Activated CD4-positive, CD25-positive, alpha-beta regulatory T cell (primary cell): Measurements from ENCODE around the gene TCHH.
"Not testable (repeated sequence)": the region's sequence is repeated elsewhere in the genome, so short reads cannot be mapped to it uniquely, and the experiment has no call there.

Experiments used
- DNase-seq, 4 experiments: peaks; one replicate each; lab custom pipeline; 2025; lab: John Stamatoyannopoulos, UW

Gene TCHH, protein sequence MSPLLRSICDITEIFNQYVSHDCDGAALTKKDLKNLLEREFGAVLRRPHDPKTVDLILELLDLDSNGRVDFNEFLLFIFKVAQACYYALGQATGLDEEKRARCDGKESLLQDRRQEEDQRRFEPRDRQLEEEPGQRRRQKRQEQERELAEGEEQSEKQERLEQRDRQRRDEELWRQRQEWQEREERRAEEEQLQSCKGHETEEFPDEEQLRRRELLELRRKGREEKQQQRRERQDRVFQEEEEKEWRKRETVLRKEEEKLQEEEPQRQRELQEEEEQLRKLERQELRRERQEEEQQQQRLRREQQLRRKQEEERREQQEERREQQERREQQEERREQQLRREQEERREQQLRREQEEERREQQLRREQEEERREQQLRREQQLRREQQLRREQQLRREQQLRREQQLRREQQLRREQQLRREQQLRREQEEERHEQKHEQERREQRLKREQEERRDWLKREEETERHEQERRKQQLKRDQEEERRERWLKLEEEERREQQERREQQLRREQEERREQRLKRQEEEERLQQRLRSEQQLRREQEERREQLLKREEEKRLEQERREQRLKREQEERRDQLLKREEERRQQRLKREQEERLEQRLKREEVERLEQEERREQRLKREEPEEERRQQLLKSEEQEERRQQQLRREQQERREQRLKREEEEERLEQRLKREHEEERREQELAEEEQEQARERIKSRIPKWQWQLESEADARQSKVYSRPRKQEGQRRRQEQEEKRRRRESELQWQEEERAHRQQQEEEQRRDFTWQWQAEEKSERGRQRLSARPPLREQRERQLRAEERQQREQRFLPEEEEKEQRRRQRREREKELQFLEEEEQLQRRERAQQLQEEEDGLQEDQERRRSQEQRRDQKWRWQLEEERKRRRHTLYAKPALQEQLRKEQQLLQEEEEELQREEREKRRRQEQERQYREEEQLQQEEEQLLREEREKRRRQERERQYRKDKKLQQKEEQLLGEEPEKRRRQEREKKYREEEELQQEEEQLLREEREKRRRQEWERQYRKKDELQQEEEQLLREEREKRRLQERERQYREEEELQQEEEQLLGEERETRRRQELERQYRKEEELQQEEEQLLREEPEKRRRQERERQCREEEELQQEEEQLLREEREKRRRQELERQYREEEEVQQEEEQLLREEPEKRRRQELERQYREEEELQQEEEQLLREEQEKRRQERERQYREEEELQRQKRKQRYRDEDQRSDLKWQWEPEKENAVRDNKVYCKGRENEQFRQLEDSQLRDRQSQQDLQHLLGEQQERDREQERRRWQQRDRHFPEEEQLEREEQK (N-terminal part only)

GRCh38 chr1:152115344-152115743 lies at the start of gene TCHH:
Gene TCHH, minus strand, starts transcription at chr1:152115444. Its CDS starts 1,364 bp downstream, at chr1:152114080.
- no peak for DNase-seq

GRCh38 chr1:152164517-152165136 lies 49.4 kb upstream of the TCHH start:
- DNase-seq: no peak

DNA sequence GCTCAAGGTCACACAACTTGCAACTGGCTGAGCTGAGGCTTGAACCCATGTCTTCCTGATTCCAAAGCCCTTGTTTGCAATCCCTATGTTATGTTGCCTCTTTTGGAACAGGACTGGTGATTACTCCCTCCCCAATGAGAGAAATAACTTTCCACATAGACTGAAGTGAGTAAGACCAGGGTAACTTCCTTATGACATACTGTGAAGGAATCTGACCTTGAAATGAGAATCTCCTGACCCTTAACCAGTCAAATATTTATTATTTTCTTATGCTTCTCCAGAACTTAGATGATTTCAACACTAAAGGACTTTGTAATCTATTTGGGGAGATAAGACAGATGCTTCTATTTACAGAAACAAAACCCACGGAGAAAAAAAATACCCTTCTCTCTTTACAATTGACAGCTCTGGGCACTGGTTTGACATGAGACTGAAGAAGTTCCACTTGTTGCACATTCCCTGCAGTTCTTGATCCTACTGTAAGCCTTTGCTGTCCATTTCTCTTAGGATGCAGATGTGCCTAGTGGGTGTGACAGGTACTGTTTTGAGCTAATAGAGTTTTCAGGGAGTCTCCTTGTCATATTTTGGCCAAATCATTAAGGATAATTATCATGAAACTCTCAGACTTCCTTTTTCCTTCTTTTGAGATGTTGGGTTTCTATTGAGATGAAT lies 47.7 kb upstream of the TCHH start:
- no peak for DNase-seq

DNA sequence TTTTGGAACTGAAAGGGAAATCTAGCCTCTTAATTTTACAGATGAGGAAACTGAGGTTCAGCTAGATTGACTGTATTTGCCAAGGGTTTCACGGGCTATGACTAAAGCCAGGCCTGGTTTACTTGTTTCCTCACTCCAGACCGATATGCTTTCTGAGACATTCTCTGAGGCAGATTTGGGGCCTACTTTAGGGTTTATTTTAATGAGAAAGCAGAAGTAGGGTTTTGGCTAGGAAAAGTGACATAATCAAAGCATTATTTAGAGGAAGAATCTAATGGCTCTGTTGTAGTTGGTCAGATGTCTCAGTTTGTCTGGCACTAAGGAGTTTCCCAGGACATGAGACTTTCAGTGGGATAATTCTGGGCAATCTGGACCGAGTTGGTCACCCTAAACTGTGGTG lies 45.3 kb upstream of the TCHH start:
- DNase-seq: no peak

- DNase-seq: no peak
Measured at GRCh38 chr1:152159144-152159543, 43.9 kb upstream of the TCHH start, which contains the start of gene RPTN. Gene RPTN, minus strand, starts transcription at chr1:152159228. Its CDS starts 1,339 bp downstream, at chr1:152157889.

- no peak for DNase-seq
Measured at GRCh38 chr1:152153996-152154395, 38.8 kb upstream of the TCHH start.

DNA sequence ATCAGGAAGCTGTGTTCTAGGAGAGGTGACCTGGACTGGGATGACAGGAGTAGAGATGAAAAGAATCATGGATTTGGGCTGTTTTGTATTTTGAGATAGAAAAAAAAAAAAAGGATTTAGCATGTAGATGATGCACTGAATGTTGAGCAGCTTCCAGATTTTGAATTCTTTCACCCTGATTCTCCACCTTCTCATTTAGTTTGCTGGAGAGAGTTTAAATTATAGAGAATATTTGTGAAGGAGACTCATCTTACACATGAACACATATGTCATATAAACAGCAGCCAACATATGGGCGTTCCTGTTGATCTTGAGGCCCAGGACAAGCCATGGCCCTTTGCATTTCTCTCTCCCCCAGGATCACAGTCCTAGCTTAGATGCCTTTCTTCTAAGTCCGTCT lies 36.4 kb upstream of the TCHH start:
- no peak for DNase-seq

DNA sequence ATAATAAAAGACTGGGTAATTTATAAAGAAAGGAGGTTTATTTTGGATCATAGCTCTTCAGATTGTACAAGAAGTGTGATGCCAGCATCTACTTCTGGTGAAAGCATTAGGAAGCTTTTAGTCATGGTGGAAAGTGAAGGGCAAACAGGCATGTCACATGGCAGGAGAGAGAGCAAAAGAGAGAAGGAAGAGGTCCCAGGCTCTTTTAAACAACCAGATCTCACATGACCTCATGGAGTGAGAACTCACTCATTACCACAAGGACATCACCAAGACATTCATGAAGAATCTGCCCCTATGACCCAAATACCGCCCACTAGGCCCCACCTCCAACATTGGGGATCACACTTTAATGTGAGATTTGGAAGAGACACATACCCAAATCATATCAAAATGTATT lies 33.7 kb upstream of the TCHH start:
- no peak for DNase-seq

- DNase-seq: no peak
Measured at GRCh38 chr1:152148051-152148450, 32.8 kb upstream of the TCHH start.

- no peak for DNase-seq
Measured at GRCh38 chr1:152145769-152146168, 30.5 kb upstream of the TCHH start.

DNA sequence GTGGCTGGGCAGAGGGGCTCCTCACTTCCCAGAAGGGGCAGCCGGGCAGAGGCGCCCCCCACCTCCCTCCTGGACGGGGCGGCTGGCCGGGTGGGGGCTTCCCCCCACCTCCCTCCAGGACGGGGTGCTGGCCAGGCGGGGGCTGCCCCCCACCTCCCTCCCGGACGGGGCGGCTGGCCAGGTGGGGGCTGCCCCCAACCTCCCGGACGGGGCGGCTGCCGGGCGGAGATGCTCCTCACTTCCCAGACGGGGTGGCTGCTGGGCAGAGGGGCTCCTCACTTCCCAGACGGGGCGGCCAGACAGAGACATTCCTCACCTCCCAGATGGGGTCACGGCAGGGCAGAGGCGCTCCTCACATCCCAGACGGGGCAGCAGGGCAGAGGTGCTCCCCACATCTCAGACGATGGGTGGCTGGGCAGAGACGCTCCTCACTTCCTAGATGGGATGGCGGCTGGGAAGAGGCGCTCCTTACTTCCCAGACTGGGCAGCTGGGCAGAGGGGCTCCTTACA lies 29.5 kb upstream of the TCHH start:
- DNase-seq: not testable (repeated sequence)

GRCh38 chr1:152143150-152143887 lies 28.1 kb upstream of the TCHH start:
- no peak for DNase-seq

DNA sequence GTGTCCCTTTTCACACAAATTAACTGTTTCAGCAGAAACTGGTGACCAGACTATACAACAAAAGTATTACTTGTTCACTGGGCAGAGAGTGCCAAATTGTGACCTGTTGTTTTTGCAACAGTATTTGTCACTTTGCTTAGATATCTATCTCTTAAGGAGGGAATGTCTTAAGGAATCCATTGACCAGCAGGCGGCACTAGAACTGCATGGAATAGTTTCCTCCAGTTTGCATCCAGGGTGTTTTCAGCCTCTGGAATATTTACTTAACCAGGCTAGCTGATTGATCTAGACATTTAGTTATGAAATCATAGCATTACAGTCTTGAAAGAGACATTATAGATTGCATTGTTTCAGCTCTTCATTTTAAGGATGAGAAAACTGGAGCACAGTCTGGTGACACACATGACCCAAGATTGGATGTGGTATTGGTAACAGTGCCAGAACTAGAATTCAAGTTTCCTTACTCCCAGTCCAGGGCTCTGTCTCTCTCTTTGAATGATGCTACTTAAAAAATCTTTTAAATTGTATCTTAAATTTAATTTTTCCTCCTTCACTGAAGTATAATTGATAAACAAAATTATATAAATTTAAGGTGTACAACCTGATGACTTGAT lies 26.8 kb upstream of the TCHH start:
- peak in 1 of 4 experiments; percentile 3 for DNase-seq

DNA sequence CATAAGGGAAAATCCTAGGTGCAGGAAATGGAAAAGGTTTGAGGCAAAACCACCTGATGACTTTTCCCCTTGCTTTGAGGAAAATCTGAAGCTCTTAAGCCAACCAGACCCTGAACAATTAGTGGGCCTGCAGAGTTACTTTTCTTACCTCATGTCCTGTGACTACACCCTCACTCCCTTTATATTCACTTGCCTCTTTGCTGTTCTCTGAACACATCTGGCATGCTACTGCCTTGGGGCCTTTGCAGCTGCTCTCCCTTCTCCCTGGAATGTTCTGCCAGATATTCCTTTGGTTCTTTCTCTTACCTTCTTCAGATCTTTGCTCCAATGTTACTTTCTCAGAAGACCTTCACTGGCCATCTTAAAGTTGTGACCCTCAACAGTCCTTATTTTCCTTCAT lies 22.0 kb upstream of the TCHH start:
- no peak for DNase-seq

DNA sequence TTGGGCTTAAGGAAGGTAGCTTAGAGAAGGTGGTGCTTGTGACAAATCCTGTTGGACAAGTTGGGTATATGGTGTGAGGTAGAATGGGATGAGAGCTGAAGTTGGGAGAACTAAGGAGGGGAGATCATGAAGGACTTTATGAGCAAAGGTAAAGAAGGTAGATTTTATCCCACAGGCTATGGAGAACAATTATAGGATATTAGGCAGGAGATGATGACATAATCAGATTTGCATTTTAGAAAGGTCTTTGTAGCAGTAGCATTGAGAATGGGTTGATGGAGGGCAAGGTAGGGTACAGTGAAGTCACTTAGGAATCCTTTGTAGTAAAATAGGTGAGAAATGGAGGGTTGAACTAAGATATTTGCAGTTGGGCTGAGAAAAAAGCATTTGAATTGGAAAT lies 14.9 kb upstream of the TCHH start:
- DNase-seq: no peak

- no peak for DNase-seq
Measured at GRCh38 chr1:152127673-152128072, 12.4 kb upstream of the TCHH start.

DNA sequence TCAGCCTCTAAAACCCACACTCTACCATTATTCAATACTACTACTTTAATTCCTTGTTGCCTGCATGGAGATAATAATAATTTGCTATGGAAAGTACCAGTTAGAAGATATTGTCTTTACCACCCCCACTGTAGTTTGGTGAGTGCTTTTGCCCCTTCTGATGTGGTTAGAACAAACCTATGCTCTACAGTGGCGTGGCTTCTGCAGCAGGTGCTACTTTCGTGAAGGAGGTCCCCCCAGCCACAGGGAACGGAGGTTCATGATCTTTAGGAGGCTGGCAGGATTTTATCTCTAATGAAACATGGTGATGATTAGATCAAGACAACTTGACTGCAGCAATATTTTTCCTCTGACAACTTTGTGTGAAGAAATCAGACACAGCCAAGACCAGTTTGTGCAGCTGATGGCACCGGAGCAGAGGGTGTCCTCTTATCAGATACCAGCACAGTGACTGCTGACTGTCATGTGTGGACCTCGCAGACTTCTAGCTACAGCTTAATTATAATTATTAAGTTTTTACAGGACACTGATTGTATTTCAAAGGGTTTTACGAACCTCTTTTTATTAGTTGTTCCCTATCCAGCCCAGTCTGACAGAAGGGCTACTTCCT lies 10.7 kb upstream of the TCHH start:
- no peak for DNase-seq

DNA sequence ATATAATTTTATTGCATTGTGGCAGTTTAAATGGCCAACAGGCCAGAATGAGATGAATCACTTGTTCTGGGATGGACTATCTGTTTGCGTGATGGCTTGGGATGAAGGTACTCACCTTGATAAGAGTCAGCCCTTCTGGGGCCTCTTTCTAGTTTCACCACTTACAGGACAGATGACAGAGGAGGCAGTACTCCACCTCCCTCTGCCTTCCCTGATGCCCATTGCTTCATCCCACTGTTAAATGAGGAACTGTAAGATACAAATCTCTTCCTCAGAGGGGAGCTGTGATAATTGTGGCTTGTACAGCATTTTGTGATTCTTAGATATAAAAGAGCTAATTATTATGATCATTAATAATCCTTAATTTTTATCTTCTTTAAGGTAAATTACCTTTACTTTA lies 3.7 kb upstream of the TCHH start:
- DNase-seq: no peak

GRCh38 chr1:152112885-152113432 lies 2.3 kb downstream of the TCHH start:
- no peak for DNase-seq
